ENCODE data around the gene NIT1.

The NIT1 gene, protein sequence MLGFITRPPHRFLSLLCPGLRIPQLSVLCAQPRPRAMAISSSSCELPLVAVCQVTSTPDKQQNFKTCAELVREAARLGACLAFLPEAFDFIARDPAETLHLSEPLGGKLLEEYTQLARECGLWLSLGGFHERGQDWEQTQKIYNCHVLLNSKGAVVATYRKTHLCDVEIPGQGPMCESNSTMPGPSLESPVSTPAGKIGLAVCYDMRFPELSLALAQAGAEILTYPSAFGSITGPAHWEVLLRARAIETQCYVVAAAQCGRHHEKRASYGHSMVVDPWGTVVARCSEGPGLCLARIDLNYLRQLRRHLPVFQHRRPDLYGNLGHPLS

DNA sequence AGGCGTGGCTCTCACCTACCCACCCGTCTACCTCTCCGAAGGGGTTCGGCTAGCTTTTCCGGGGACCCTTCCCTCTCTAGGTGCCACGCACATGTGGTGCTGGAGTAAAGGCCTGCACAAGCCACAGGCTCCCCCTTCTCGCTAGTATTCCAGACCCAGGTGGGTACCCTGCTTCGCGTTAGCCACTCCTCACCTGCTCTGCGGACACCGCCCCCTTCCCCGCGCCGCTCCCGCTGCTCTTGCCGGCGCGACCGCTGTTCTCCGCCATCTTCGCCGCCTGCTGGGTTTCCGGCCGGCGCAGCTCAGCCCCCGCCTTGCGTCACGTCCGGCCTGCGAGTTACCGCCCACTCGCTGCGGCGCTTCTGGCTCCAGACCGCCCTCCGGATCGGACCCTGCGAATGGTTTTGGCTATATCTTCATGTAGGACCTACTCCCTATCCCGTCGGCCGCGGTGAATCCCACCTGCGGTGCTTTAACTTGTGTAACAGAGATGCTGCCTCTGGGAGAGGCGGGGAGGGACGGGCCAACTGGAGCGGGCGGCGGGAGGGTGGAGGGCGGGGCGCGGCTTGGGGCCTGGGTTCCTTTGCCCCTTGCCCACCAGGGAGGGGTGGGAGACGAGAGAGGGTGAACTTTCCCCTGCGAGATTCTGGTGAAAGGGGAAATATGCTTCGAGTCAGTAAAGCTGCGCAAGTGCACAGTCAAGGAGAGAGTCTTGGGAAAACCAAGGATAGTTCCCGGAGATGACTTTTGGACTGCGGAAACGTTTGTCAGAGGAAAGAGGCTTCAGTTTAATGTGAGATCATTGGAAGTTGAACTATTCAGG is at the start of gene NIT1, which contains the start of gene PFDN2:
NIT1 (plus strand) TSS at position 347 of the 823 bp plus-strand sequence; CDS start at position 419, 72 bp downstream.
PFDN2 (minus strand) TSS at position 279 of the 823 bp plus-strand sequence; CDS start at position 268, 11 bp downstream.
- FAIRE-seq = no peak

DNA sequence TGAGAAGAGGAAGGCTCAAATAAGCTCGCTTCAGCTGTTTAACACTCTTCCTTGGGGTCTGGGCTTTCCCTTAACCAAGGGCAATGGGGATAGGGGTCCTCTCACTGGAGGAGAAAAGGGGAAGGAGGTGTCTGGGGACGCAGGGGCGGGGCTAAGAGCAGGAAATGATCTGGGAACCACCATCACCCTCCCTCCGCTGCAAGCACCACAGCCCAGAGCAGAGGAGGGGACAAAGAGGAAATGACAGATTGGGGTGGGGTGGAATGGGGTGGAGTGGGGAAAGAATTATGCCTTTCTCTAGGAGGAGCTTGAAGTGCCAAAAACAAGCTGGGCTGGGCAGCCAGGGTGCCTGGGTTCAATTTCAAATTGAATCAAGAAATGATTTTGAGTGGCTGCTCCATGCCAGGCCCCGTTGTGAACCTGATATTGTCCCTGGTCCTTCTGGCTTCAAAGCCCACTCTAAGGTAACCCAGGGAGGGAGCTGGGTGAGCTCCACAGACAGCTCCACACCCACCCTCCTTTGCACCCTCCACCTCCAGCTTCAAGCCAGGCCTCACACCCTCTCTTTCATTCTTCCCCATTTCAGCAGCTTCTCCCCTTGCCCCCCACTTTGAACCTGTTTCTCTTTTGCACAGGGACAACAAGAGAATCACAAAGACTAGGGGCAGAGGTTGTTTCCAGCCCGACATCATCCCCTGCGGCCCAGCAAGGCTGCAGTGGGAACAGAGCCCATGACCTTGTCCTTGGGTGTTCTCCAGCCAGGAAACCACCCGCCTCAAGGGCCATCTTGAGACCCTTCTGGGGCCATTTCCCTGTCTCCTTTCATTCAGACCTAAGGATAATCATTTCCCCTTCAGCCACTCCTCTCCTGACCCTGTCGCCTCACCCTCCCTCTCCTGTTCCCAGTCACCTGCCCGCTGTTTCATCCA is 49.3 kb upstream of the NIT1 start:
- no peak for FAIRE-seq

DNA sequence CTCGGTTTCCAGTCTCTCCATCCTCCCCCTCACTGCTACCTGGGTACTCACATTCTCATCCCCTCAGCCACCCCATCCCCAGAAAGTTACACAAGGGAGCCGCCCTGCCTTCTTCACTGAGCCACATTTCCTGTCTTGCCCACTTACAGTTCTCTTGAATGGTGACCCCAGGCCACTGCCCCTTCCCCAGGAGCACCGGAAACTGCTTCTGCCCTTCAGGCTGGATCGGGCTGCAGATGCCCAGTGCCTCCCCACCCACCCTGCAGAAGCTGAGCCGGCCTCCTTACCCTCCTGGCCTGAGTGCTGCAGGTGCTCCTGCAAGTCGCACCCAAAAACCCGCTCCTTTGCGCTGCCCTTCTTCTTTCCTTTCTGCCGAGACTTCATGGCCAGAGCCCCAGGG is 48.7 kb upstream of the NIT1 start:
- no peak for FAIRE-seq

DNA sequence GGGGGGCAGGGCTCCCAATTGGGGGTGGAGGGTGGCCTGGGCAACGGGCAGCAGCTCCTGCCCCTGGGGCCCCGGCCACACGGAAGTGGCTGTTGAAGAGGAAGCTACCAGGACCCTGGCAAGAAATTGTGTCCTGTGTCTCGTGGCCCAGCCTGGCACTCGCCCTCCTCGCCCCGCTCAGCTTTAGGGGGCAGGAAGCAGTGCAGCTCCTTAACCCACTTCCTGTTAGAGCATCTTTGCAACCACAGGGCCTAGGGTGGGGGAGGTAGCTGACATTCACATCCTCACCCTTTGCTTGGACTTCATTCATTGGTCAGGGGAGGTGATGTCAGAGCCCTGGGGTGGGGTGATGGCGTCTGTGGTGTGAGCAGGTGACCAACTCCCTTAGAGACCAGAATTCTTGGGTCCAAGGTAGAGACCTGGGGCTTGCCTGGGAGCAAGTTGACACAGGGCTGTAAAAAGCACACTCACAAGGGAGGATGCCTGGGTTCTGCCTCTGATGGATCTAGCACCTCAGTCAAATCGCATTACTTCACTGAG is 48.1 kb upstream of the NIT1 start, which contains the start of gene ARHGAP30:
ARHGAP30 (minus strand) TSS at position 161 of the 540 bp plus-strand sequence. CDS start 267 bp downstream, outside the sequence.
- no peak for FAIRE-seq

DNA sequence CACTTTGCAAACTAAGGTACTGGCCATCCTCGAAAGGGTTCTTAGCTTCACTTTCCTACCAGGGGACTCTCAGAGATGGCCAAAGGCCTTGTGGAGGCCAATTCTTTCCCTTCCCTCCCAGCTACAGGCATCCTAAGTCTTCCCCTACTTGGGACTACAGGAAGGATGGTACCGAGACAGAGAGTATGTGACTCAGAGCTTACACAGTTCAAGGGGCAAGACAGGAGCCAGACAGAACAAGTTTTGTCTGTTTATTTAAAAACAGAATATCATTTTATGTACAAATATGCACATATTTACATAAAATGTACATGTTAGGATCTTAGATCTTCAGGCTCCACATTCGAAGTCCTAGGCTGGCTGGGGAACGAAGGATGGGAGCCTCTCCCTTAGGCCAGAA is 47.1 kb upstream of the NIT1 start:
- no peak for FAIRE-seq

DNA sequence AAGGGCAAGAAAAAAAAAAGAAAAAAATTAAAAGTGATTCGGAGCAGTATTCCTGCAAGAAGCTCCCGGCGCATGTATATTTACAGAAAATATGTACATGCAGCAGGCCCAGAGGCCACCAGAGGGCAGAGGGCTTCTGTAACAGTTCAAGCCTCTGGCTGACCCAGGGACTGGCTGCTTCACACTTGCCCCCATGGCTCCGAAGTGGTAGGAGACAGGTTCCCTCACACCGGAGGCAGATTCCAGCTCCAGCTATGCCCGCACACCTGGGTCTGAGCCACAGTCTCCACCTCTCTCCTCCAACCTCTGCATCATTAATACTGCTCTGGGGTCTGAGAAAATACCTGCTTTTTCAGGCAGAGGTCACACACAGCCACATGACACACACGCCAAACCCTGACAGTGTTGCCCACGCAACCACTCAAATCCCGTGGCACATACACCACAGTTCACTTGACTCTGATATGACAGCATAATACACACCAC is 46.0 kb upstream of the NIT1 start:
- FAIRE-seq = peak; percentile 40

DNA sequence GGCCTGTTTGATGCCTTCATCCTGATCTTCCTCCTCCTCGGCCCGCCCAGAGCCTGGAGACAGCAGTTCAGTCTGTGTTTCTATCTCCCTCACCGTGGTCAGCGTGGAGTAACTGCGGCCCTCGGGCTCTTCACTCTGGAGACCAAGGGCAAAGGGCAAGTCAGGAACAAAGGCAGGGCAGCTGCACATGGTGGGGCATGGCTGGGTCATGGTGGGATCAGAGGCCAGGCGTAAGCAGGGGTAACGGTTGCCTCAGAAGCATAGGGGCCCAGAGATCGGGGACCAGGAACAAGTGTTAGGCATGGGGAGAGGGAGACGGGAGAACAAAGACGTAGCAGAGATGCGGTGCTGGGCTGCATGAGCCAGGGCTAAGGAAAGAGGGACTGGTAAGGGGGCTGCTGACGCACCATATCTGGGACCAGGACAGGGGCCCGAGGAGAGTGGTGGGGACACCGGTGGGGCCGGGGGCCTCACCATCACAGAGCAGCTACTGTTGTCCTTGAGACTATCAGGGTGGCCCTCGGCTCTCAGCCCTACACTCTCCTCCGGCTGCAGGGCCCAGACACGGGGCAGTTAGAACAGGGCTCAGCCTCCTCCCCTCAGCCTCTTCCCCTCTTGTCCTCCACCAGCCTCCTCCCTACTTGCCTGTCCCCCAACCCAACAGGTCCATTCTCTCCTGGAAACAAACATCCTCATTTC is 45.0 kb upstream of the NIT1 start:
- no peak for FAIRE-seq

DNA sequence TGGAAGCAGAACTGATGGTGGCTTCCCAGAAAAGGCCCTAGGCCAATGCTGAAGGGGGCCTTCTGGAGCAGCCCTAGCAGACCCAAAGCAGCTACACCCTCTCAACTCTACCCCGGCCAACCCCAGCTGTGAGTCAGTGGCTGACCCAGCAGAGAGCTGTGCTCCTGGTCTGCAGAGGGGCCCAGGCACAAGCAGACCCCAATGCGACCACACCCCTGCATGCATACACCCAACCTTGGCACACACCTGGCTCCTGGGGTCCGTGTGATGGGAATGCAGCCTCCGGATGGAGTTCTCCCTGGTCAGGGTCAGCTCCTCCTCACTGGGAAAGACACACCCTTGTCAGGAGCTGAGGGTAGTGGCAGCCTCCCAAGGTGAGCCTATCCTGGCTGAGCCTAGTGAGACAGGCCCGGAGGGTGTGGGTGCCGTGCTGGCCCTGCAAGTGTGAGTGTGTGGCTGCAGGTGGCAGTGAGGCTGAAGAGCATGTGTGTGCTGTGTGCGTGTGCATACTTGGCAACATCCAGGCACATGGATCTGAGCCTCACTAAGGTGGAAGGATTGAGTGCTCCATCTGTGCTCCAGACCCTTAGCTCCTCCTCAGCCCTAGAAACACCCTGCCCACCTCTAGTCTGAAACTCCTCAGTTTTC is 44.3 kb upstream of the NIT1 start:
- no peak for FAIRE-seq

DNA sequence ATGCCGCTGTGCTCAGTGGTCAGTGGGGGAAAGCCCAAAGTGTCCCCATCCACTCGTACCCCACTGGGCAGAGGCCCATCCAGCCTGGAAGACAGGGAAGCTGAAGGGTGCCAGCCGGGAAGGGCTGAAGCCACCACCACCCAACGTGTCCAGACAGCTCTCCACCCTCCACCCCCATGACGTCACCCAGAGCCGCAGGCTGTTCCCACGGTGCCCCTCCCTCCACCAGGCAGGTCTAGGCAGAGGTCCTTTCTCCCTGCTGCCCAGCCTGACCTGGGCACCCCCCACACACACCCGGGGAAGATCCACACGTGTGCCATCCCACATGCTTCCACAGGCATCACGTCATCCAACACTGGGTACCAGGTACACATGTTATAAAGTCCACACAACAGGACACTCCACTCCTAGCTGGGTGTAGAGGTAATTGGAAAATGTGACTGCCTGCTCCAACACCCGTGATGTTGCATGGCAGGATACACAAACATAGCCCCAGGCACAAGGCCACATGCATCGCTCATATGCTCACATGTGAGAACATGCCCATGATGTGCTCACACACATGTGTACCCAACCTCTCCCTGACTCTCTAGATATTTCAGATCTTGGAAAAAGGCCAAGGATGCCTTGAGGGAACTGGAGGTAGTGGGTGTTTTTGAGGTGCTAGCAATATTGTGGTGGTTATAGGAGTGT is 43.1 kb upstream of the NIT1 start:
- no peak for FAIRE-seq

DNA sequence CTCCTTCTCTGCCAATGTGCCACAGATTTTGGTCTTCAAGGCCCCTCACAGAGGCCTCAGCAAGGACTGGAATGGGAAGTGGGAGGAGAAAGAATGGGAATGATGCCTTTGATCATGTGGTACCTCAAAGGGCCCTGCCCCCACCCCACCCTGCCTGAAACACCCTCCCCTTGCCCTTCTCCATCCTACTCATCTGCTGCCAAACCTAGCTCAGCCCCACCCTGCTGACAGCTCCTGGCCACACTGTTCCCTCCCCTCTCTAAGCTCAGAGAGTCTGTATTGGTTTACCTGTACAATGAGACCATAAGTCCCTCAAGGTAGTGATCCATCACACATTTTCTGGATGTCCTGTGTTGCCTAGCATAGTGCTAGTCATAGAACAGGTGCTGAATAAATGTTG is 41.5 kb upstream of the NIT1 start:
- no peak for FAIRE-seq

DNA sequence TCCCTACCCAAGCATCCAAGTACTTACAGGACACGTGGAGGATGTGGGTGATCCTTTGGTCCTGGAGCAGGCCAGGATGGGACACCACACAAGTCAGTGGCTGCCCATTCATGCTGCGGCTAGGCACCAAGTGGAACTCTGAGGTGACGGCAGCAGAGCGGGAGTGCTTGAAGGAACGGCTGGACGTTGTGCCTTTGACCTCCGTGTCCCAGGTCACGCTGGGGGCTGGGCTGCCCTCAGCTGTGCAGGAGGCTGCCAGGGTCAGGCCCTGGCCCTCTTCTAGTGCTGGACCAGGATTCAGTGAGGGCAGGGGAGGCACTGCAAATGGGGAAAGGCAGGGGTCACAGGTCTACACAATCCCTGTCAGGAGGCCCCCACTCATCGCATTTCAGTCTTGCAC is 40.5 kb upstream of the NIT1 start:
- no peak for FAIRE-seq

DNA sequence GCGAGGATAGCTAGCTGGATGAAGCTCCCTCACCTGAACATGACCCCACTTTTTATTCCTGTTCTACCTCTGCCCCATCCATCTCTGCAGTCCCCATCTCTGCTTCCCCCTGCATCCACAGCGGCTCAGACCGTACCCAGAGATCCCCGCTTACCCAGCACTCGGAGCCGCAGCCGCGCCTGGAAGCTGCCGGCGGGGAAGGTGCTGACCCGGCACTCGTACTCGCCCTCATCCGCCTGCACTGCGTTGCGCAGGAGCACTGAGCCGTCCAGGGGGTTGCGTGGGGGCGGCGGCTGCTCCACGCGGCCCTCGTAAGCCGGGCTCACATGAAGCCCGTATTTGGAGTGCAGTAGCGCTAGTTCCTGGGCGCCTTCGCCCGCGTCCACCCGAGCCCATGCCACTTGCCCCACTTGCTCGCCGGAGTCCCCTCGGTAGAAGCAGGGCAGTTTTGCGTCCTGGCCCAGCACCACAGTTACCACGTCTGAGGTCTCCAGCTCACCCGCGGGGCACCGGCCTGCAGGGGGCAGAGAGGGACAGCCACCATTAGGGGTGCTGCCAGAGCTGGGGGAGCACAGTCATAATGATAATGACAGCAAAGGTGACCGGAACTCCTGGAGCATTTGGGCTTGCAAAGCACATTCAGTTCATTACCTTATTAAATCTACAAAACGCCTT is 38.3 kb upstream of the NIT1 start:
- FAIRE-seq = no peak

DNA sequence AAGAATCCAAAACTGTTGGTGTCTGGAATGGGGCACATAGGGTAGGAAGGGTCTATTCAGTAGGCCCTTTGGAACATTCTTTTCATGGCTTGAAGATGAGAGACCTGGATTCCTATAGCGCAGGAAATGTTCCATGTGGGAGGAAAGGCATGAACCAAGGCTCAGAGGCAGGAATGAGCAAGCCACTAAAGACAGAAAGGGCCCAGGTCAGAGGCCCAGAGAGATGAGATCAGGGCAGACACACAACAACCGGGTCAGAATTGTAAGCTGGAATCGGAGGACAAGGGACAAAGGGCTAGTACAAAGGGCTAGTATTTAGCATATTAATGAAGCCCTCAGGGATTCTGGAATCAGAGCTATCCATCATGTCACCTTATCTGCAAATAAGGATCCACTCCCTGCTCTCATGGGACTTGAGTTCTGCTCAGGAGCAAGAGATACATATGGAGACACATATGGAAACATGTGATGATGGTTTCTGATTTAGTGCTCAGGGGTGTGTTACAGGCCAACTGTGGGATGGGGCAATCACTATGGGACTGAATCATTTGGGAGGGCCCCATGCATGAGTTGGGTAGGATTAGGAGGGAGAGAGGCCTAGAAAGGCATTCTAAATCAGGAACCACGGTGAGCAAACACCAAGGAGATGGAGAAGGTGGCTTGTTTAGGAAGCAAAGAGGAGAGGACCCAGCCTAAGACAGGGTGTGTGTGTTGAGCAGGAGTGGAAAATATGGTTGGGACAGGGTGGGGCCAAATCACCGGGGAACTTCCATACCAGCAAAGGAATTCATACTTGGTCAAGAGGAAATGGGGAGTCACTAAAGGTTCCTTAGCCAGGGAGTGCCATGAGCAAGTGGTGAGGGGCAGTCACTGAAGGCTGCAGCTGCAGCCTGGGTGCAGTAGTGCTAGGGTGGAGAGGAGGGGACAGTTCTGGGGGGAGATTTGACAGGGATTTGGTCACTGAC is 37.2 kb upstream of the NIT1 start:
- FAIRE-seq = no peak

DNA sequence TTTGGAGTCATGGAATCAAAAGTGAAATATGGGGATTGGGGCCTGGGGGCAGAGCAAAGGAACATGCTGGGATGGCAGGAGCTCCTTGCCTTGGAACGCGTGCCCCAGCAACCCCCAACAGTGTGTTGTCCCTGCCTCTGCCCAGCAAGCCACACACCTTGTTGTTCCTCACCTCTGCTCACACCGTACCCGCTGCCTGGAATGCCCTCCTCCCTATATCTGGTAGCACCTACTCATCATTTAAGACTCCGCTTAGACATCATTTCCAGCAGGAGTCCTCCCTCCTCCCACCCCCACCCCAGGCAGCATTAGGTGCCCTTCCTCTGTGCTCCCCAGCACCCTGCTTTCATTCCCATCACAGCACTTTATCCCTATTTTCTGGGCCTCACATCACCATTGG is 36.4 kb upstream of the NIT1 start:
- FAIRE-seq = no peak

DNA sequence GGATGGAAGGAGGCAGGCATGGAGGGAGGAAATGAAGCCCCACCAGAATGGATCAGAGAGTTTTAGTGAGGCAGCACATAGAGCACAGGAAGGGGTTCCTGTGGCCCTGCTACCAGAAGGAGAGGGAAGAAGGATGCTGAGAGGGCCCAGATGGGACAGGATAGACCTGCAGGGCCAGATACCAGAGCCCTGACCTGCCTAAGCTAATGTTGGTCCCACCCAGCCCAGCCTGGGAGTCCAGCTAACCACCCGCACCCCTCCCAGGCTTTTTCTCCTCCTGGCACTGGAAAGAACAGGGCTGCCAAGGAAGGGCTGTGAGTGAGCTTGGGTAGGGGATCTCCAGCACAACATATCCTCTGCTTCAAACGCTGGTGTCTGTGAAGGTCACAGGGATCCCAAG is 35.4 kb upstream of the NIT1 start:
- FAIRE-seq = no peak

DNA sequence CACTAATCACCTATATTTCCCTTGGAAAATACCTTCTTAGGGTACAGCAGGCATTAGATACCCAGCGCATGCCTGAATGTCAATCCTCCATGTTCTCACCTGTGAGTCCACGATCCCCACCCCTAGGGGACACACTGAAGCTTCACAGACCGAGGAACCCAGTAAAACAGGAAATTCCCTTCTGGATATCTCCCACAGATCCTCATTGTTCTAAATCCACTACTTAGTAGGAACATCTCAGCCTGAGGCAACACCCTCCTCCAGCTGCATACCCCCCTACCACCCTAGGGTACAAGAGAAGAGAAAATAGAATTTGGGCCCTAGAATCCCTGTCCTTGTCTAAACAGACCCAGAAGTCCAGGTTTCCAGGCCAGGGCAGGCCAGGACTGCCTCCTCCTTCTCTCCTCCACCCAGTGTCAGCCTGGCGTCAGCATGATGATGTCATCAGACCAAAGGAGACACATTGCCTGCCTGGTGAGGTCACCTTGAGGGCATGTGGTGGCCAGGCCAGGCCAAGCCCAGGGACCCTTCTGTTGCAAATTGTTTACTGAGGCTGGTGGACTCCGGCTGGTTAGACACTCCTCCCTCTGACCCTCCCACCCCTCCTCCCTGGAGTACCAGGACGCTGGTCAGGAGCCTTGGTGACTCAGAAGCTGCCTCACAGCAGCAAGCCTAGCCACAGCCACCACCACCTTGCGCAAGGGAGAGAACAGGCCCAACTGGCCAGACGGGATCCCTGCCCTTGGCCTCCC is 34.7 kb upstream of the NIT1 start:
- no peak for FAIRE-seq

DNA sequence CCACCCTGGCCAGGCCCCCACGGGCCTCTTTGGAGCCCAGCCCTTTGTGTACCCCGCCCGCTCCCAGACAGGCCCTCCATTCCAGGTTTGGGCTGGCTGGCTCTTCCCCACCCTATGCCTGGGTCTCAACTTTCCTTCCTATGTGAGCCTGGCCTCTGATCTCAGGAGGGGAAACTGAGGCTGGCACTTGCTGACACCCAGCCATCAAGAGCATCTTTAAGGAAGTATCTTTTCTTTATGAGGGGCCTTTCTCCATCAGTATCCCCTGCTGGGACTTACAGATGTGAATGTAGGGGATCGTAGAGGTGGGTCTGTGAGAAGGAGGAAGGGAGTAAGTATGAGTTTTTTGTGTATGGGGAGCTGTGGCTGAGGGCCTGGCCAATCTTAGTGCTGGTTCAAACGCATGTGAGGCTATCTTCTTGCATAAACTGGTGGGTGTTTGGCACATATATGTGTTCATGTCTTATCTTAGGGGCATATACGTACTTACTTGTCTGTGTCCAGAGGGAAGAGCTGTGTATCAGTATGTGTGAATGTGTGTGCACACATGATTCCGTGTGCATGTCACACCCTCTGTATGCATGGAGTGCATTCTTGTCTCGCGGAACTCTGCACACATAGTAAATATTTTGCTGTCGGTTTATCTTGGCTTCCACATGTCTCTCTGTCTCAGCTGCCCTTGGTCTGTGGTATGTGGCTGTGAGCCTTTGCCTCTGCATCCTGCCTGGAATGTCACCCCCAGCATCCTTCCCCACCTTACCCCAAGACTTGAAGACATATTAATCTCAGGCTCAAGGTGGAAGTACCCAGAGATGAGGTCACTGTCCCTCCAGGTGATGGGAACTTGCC is 33.9 kb upstream of the NIT1 start:
- no peak for FAIRE-seq
